Measurements from ENCODE around the gene EBF3.

Gene EBF3

DNA sequence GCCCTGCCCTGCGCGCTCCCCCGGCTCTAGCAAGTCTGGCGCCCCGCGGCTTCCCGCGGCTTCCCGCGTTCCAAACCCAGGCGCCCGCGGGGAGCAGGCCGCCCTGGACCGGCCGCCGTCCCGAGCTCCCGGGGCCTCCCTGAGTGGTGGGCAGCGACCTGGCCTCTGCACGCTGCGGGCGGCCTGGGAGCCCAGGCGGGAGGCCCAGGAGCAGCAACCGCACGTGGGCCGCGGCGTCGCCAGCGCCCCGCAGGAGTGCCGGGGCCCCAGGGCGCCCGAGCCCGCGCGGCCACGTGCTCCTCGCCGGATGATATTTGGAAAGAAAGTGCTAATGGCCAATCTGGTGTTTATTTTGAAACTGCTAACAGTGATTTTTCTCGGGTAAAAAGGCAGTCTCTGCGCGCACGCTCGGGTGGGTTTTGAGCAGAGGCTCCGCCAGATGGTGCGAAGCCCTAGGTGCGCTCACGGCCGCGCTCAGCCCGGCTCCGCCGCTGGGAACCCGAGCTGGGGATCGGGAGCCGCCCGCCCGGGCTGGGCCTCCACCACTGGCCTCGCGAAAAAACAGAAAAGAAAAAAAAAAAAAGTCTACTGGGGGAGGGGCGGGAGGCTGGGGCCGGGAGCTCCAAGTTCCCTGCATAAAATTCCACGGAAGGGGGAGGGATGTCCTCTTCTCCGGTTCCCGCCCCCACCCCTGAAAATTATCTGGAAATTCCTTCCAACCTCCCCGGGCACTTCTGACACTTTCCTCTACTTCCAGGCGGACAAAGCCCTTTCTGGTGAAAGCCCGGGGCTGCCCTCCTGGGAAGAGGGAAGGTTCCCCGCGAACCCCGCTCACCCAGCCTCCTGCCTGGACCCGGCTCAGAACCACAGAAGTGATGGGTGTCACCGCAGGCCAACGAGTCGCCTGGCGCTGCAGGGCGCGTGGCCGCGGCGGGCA lies 4.3 kb downstream of the EBF3 start:
- DNase-seq (ENCODE audit: low read depth): no peak

DNA sequence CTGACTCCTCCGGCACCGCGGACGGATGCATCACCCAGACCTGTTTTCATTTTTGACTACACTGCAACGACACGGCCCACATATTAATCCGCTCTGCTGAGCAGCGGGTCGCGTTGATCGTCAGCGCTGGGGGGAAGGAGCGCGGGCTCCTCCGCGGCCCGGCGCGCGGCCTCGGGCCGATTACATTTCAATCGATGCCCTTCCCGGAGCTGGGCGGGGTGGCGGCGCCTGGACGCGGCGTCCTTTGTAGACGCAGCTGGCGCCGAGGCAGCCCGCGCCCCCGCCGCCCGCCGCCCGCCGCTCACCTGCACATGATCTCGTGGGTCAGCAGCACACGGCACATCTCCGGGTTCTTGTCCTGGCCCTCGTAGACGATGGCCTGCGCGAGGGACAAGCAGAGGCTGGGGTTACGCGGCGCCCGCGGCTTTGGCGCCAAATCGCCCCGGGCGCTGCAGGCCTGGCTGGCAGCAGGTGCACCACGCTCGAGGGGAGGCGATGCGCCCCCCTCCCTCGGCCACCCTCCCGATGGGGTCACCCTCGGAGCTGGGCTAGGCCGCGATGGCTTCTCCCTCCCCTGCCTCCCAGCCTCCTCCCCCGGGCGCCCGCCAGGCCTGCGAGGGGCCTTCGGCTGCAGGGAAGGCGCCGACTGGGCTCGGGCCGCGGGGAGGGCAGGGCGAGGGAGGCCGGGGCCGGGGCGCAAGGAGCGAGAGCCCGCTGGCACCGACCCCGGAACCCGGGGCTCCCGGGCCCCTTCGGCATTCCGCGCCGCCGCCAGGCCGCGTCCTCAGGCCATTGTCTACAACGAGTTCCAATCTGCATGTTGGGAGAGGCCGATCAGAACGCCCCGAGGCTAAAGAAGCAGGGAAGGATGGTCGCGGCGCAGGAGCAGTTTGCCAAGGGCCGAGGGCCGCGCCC lies 5.2 kb downstream of the EBF3 start:
- no peak for DNase-seq (ENCODE audit: low read depth)

DNA sequence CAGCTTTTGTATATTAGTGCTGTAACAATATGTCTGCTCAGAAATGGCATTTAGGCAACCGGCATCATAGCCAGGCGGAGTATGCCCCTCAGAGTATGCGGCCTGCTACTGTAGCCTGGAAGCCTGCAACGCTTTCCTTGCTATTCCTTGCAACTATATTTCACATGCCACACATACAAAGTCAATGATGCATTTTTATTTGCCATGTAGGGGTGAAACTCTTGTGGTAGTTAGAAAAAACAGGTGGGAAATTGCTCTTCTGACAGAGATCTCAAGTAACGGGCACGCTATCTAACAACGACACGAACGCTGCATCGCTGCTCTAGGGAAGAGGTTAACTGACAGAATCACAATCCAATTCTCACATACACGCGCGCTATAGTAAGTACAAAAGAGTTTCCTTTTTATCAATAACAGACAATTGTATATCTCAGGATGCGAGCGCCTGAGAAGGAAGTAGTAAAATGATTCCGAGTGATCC lies 5.9 kb downstream of the EBF3 start:
- DNase-seq (ENCODE audit: low read depth): no peak

DNA sequence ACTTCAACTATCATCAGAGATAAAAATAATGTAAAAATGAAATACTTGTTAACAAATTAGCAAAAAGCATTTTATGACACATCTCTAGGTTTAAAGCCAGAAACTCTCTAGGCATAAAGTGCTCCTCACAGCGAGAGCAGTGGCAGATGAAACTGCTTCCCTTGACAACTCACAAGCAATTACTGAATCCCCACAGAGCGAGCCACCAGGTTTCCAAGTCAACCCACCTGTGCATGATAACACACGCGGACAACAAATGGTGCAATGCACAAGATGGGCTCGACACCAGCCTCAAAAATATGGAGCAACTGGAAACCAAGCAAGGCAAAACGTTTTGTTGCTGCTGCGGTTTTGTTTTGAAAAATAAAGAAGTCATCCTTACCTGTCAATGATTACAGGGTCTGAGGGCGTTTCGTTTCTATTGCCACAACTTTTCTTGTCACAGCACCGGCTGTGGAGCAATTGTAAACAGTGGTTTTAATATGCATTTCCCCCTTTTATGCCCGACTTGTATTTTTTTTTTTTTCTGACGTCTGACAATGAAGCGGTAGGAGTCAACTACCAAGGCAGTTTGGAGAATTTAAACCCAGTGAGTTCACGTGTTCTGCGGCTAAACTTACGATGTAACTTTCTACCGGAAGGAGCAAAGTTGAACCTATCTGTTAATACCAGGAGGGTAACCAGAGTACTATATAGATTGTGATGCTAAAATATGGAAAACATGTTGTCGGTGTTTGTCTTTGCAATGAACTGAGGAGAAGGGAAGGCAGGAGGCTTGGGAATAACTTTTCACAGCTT lies 7.0 kb downstream of the EBF3 start:
- no peak for DNase-seq (ENCODE audit: low read depth)

DNA sequence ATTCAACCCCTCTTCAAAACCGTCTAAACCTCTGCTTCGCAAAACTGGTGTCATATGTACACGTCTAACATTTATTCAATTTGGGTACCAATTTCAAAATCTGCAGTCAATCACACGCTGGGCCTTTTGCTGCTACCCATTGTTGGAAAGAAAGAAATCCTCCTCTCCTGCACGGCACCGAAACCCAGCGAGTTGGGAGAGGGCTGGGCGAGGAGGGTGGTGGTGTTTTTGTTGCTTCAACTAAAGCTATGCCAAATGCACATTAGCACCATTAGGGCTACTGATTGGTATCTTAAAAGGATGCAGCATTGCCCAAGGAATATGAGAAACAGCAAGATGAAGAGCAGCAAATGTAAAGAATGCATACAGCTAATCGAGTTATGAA lies 7.8 kb downstream of the EBF3 start:
- DNase-seq (ENCODE audit: low read depth): no peak

DNA sequence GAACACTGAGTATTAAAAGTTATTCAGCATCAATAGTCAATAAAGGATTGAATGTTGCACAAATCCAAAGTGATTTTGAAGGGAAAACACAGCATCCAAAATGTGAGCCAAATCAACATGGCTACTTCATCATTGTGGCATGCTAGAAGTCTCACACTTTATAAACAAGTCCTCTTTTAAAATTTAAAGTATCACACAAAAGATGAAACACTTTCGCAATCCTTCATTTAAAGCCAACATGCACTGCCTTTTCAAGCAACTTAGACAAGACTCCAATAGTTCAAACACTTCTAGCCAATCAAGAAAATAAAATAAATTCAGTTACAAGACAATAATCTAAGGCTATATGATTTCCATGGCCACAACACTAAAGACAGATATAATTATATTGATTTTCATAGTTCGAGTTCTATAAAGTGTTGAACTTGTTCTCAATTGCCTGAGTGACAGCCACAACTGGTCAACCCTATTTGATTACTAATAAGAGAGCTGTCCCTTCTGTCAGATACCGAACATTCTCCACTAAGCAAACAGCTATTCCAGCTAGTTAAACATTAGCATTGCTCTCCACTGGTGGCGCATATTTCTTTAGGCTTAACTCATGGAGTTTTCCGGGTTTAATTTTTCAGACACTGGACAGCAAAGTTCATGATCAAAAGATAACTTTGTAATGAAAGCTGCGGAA lies 8.3 kb downstream of the EBF3 start:
- DNase-seq (ENCODE audit: low read depth): no peak

DNA sequence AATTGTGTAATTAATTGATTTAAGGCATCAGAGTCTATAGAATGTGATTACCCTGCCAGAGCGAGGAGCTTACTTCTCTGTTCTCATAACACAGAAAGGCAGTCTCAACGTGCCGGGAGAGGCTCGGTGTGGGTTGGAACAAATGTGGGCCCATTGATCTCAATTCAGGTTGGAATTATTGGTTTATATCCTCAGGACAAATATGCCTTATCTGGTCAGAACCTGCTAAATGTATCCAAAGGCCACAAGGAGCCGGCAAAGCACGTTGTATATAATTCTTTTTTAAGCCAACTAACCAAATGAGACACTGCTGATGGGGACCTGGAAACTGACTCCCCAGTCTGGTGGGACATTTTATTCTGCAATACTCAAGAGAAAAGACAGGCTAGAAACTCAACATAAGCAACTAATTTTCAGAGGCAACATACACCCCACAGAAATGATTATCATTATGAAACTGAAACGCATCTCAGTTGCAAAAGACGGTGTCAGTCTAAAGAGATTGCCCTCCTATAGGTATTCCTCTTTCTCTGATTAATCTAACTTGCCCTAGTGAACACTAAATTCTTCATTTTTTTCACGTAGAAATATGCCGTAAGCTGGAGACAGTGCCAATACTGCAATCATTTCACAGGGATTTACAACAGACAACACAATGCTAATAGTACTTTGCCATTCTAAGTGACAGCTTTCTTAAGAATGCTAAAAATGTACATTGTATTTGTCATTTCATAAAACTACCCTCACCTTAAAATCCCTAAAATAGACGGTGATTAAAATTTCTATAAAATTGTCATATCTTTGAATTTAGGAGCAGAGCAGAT lies 9.4 kb downstream of the EBF3 start:
- no peak for DNase-seq (ENCODE audit: low read depth)

DNA sequence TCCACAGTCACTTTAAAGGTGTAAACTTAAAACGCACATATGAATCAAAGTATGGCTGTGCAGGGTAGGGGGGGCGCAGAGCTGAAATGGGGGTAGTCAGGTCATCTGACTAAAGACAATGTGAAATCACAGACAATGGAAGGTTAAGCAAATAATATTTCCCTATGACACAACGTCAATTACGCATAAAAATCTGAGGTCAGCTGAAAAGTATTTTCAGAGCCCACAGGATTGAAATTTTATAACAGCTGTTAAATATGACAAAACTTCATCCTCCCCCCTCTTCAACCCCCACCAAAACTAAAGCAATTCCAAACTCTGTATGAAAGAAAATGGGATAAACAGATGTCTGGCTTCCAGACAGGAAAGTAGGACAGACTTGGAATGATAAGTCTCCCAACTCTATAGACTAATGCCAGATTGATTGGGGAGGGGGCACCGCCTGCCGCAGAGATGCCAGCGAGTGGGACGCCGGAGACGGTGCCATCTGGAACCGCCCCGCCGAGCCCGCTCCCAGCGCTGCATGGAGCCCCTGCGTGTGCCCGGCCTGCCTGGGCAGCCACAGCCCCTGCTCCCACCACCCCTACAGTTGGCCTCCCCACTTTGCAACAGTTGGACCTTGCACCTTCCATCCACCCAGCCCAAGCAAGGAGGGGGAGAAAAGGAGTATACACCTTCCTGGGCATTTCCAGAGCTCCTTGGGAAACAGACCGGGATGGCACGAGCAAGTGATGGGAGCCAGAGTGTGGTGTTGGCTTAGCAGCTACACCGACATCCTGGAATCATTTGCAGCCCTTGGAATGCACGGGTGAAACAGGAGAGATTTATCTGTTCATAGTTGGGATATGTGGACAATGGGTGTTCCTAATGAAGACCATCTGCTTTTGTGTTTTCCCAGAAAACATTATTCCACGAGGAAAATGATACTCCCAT lies 10.7 kb downstream of the EBF3 start:
- peak; percentile 81 for DNase-seq (ENCODE audit: low read depth)

DNA sequence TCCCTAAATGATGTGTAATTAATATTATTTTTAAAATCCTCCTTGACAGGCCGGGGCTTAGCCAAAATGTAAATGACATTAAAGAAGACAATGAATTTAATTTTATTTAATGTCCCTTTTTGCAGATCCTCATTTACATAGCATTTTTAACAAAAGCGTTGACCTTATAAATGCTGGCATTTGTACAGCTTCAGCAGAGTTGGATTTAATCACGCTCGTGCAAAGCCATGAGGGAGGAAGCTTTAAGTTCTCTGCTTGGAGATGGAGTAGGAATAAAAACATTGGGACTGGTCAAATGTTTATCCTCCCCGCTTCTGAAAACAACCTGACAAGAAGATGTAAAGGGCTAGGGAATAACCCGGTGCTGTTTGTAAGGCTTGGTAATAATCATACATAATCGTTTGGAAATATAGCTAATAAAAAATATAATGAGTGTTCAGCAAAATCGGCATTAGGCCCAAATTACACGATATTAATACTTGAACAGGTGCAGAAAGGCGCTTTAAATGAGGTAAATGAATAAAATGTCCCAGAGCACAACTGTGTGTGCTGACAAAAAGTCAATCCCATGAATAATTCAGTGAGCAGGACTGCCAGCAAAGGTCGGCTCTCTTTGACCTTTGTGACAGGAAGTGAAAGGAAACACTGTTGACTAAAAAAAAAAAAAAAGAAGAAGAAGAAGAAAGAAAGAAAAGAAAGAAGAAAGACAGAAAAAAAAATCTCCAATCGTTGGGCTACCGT lies 11.5 kb downstream of the EBF3 start:
- no peak for DNase-seq (ENCODE audit: low read depth)

DNA sequence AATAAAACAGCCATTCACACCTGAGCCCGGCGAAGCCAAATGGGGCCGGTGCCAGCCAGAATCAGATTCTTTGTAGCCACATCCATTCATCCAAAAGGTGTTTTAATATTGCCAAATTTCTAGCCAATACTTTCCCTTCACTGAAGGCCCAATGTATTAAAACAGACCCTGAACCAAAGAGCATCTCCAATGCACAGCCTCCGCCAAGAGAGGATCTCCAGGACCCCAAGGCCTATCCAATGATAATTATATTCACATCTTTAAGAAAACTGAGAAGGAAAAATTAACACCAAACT lies 12.2 kb downstream of the EBF3 start:
- no peak for DNase-seq (ENCODE audit: low read depth)

DNA sequence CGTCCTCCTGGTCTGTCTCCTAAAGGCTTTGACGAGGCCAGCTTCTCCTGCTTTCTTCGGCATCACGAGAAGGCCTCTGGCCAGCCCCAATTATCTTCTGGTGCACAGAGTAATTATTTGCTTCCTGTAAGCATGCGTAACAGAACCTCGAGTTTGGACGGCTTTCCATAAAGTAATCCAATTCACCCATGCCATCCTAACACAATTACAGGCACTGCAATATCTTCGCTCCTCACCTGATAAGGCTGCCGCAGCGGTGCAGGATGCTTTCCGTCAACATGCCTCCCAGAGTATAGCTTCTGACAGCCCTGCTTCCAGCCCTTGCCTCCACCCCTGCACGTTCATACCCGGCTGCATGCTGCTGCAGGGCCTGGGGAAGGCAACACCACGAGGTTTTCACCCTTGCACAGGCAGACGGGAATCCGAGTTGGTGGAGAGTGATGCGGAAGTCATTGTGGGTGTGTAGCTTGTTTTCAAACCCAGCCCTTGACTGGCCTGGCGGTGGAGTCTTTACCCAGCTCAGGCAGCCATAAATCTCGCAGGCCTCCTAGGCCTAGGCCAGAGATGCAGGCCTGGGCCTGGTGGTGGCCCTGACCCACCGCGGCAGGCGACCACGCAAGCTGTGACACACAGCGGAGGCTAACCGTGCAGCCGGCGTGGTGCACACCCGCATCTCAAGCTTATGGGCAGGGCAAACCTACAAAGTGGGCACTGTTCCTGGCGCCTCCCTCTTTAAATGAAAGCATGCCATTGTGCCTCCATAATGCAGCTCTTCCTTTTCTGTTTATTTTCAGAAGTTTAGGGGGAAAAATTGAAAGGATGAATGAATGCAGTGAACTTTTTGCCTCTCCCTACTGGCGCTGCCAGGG lies 12.7 kb downstream of the EBF3 start:
- no peak for DNase-seq (ENCODE audit: low read depth)

DNA sequence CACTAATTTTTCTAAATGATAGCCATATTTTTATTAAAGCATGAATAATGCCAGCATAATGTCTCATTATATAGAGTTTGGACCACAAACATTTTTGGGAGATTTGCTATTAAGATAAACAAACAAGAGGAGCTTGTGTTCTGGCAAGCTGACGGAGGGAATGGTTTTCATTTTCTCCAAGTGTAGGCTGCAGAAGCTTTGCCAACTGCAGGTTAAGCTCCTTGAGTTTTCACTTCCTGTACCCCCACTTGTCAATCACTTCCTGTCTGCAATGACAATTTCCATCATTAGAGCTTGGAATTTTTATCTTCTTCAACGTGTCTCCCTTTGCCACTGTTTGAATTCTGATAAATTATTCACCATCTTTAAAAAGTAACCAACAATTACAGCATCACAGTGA lies 13.4 kb downstream of the EBF3 start:
- DNase-seq (ENCODE audit: low read depth): no peak

DNA sequence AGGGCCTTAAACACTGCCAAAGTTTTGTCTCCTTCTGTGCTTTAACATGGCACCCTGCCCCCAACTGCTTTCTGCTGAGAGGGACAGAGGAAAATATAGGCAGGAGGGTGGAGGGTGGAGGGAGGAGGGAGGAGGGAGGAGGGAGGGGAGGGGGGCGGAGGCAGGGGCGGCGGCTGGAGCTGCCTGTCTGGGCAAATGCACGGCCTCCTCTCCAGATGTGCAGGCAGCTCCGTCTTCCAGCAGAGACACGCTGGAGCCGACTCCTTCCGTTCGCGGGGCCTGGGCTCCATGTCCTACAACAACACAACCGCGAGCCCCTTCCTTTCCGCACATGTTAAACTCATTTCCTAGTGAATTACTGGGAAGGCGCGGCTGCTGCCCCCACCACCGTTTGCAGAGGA lies 14.2 kb downstream of the EBF3 start:
- no peak for DNase-seq (ENCODE audit: low read depth)

DNA sequence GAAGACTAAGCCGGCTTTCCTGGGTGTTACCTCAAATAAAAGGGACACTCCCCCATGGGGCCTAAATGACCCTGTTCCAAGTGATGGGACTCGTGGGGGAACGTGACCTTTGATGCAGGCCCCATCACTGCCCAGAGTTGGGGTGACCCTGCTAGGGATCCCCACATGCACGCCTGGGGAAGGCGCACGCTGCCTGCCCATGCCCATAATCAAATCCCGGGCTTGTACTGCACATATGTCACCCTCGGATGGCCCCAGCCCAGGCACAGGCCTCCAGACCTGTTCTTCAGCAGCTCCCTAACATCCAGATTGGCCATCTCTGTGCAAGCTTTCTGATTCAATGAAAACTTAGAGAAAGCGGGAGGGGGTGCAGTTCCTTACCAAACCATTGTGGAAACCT lies 14.7 kb downstream of the EBF3 start:
- DNase-seq (ENCODE audit: low read depth): no peak

DNA sequence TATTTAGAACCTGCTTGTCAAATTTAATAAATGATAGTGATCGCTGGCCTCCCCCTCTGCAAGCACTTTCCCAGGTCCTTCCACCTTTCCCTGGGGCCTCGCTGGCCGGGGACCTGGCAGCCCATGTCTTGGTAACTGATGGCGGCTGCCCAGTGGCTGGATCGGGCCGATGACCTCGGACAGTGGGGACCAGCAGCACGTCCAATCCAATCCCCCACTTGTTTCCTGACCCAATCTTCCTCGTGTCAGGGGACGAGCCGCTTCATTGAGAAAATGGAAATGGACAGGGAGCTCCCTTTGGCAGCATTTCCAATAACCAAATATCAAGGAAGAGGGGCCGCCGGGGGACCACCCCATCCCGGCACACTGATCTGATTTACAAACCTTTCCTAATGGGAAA lies 17.2 kb downstream of the EBF3 start:
- no peak for DNase-seq (ENCODE audit: low read depth)

DNA sequence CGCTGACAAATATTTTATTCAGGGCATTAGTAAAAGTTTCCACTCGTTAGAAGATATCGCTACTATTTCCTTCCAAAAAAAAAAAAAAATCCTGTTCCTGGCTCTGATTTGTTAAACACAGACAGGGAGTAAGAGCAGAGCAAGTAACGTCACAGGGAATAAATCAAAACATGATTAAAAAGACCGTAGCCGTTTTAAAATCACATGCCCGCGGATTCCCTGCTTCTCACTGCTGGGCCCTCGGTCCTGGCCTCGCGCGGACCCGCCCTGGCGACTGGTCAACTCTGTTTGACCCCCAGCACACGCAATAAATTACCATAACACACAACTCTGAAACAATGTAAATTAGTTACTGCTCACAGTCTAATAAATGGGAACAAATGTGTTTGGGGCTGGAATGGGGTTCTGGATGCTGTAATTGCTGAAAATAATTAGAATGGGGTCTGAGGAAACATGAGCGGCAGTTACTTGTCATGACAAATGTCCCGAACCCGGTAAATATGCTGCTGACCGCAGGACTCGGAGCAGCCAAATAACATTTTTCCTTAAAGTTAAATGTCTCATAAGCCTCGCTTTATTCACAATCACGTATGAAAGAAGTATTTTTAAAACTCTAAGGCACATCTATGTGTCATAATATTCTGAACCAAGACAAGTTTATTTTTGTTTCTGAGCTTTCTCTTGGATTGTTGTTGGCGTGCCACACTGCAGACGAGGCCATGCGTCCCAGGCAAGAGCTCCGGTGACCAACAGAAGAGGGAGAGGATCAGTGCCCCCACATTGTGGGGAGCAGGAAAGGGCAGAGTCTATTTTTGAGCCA lies 17.9 kb downstream of the EBF3 start:
- peak; percentile 79 for DNase-seq (ENCODE audit: low read depth)

DNA sequence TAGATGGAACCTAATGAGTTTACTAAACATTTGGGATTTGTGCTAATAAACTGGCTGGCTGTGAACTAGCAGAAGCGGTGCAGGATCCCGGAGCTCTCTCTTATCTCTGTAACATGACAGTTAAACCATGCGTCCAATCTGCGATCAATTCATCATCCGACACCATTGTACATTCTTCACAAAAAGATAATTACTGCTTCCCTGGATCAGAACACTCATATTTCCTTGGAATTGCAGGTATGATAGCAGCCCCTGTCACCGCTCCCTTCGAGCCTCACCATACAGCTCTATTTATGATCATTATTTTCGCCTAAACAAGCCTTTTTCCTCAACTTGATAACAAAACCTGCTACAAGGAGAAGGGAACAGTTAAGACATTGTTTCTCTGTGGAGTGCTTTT lies 18.5 kb downstream of the EBF3 start:
- DNase-seq (ENCODE audit: low read depth): no peak
